Activated CD4-positive, CD25-positive, alpha-beta regulatory T cell treated with anti-CD3 and anti-CD28 coated beads, Interleukin-2, amount 50 U/mL, for 16 hours (primary cell): ENCODE results near the gene HHIP.

Experiments
- DNase-seq: peaks from one replicate; pipeline ENCODE4 v3.0.0-alpha.2; 2020; ENCODE audit warnings: low read depth, low spot score

HHIP gene

GRCh38 chr4:144656850-144657249, 10.9 kb downstream of the HHIP start:
- no peak for DNase-seq

- DNase-seq, result no peak
Measured at GRCh38 chr4:144658015-144658567, 12.1 kb downstream of the HHIP start.

- DNase-seq, result no peak
Measured at GRCh38 chr4:144658903-144659302, 12.9 kb downstream of the HHIP start.

- DNase-seq, result no peak
Measured at GRCh38 chr4:144659447-144659846, 13.5 kb downstream of the HHIP start.

- no peak for DNase-seq
Measured at GRCh38 chr4:144663834-144664475, 18.0 kb downstream of the HHIP start.

GRCh38 chr4:144666539-144667175, 20.7 kb downstream of the HHIP start:
- DNase-seq, result no peak

GRCh38 chr4:144667500-144667899, 21.5 kb downstream of the HHIP start:
- no peak for DNase-seq

GRCh38 chr4:144670776-144671175, 24.8 kb downstream of the HHIP start:
- no peak for DNase-seq

- no peak for DNase-seq
Measured at GRCh38 chr4:144674711-144675110, 28.8 kb downstream of the HHIP start.

- DNase-seq, result no peak
Measured at GRCh38 chr4:144681806-144682205, 35.9 kb downstream of the HHIP start.

GRCh38 chr4:144683516-144683915, 37.6 kb downstream of the HHIP start:
- no peak for DNase-seq

- DNase-seq, result no peak
Measured at GRCh38 chr4:144685911-144686310, 40.0 kb downstream of the HHIP start.

- no peak for DNase-seq
Measured at GRCh38 chr4:144686921-144687320, 41.0 kb downstream of the HHIP start.

- DNase-seq, result no peak
Measured at GRCh38 chr4:144687466-144687865, 41.5 kb downstream of the HHIP start.

GRCh38 chr4:144688035-144688569, 42.1 kb downstream of the HHIP start:
- no peak for DNase-seq

- DNase-seq, result no peak
Measured at GRCh38 chr4:144689125-144689524, 43.2 kb downstream of the HHIP start.

- DNase-seq, result no peak
Measured at GRCh38 chr4:144695721-144696120, 49.8 kb downstream of the HHIP start.

GRCh38 chr4:144696376-144696775, 50.4 kb downstream of the HHIP start:
- DNase-seq, result no peak

GRCh38 chr4:144699565-144699964, 53.6 kb downstream of the HHIP start:
- DNase-seq, result no peak

- no peak for DNase-seq
Measured at GRCh38 chr4:144701683-144702233, 55.8 kb downstream of the HHIP start.

- DNase-seq, result no peak
Measured at GRCh38 chr4:144703494-144703893, 57.5 kb downstream of the HHIP start.
